Lower lobe of right lung (tissue), 2 donors: ENCODE data around the gene APLN. TPM values are rescaled to one million over a fixed set of nuclear protein-coding genes. Genes with fewer than 3 reads are reported as not detected.

Experiments
- ATAC-seq, 2 donors: fragments of 200-7000 bp; cut with Tn5 transposase; one replicate each; pipeline ENCODE4 v1.9.1; 2020 to 2022; ENCODE audit warnings: mild to moderate bottlenecking in 2 of 2, moderate library complexity in 2 of 2
- DNase-seq: peaks from one replicate; pipeline ENCODE4 v3.0.0-alpha.2; 2020
- H3K27ac ChIP-seq: fragments of 200-600 bp; one replicate; pipeline ENCODE4 v1.8.0; 2022
- H3K27me3 ChIP-seq: fragments of 200-600 bp; one replicate; pipeline ENCODE4 v1.8.0; 2022; ENCODE audit warnings: low read depth
- H3K36me3 ChIP-seq: fragments of 200-600 bp; one replicate; pipeline ENCODE4 v1.8.0; 2022; ENCODE audit warnings: mild to moderate bottlenecking
- H3K4me1 ChIP-seq: fragments of 200-600 bp; one replicate; pipeline ENCODE4 v1.8.0; 2022
- H3K4me3 ChIP-seq: fragments of 200-600 bp; one replicate; pipeline ENCODE4 v1.8.0; 2022; ENCODE audit warnings: mild to moderate bottlenecking
- H3K9me3 ChIP-seq: fragments of 200-600 bp; one replicate; pipeline ENCODE4 v1.8.0; 2022
- CTCF ChIP-seq: fragments of 200-600 bp; IDR thresholded peaks from one replicate; pipeline ENCODE4 v1.8.0; 2022; ENCODE audit warnings: antibody characterized with exemption, mild to moderate bottlenecking
- intact Hi-C: fragments of 100-400 bp; cut with DNase I; formaldehyde crosslinking; loops from one replicate; pipeline ENCODE4 v1.11.0; 2022
- long read RNA-seq: library from polyadenylated mRNA; unstranded; transcript quantifications from one replicate; pipeline ENCODE4 v2.0.0, GENCODE V29; 2021
- total RNA-seq: library from RNA; stranded (reverse); fragmentation: NEBNext Ultra II Directional; extraction: Animal tissue kit (Norgen Biotek cat#: 25700); gene quantifications from one replicate; pipeline ENCODE4 v1.2.1, GENCODE V29; 2021
- donor health status: DM: no; HTN: yes; CAD: no; lungs with severe emphysema.

Gene APLN
- 4.2 TPM for total RNA-seq
- long read RNA-seq, partial matches to known transcripts: 9 of 10 reads
- long read RNA-seq, other reads (novel, unspliced or antisense): 1 of 10 reads

- Histone ChIP-seq H3K9me3 (no peaks in the 10 kb centered on the region), H3K4me1 (peaks cover 6% of the 10 kb centered on the region), H3K36me3 (no peaks in the 10 kb centered on the region), H3K4me3 (peak within 1 kb of the TSS; percentile 52), H3K27ac (no peak within 1 kb of the TSS), H3K27me3 (no peaks in the 10 kb centered on the region)
- no peak for TF ChIP-seq CTCF
- peak; percentile 70 for ATAC-seq
- intact Hi-C loops: loop anchor here (10.0 kb wide), 1 partner anchor 60 kb away; no protein-coding TSS in a partner anchor
- peak; percentile 51 for DNase-seq
These were observed at the start of gene APLN for GRCh38 chrX:129654652-129655546. Gene APLN, minus strand, starts transcription at chrX:129654956. Its CDS starts 326 bp downstream, at chrX:129654630.

GRCh38 chrX:129704491-129704890 is 49.7 kb upstream of the APLN start:
- intact Hi-C loops: no loop called here
- DNase-seq (no peak), ATAC-seq (no peak)
- no peak overlapping the region for H3K4me3 ChIP-seq
- H3K27me3 ChIP-seq: no peaks in the 10 kb centered on the region
- TF ChIP-seq CTCF: no peak
- H3K36me3 ChIP-seq: no peaks in the 10 kb centered on the region
- H3K4me1 ChIP-seq: no peaks in the 10 kb centered on the region
- H3K9me3 ChIP-seq: no peaks in the 10 kb centered on the region
- no peak overlapping the region for H3K27ac ChIP-seq

- ATAC-seq (peak; percentile 37 to 43), DNase-seq (no peak)
- Histone ChIP-seq H3K27ac (no peak overlapping the region), H3K4me1 (no peaks in the 10 kb centered on the region), H3K36me3 (no peaks in the 10 kb centered on the region), H3K9me3 (no peaks in the 10 kb centered on the region), H3K4me3 (no peak overlapping the region), H3K27me3 (no peaks in the 10 kb centered on the region)
- intact Hi-C loops: no loop called here
- TF ChIP-seq CTCF: no peak
These were observed 46.9 kb upstream of the APLN start for GRCh38 chrX:129701624-129702069.

GRCh38 chrX:129700536-129700935 is 45.8 kb upstream of the APLN start:
- no peak for TF ChIP-seq CTCF
- ATAC-seq (no peak), DNase-seq (no peak)
- Histone ChIP-seq H3K9me3 (no peaks in the 10 kb centered on the region), H3K27me3 (no peaks in the 10 kb centered on the region), H3K36me3 (no peaks in the 10 kb centered on the region), H3K4me1 (no peaks in the 10 kb centered on the region), H3K4me3 (no peak overlapping the region), H3K27ac (no peak overlapping the region)
- intact Hi-C loops: no loop called here

GRCh38 chrX:129698150-129698549 is 43.4 kb upstream of the APLN start:
- intact Hi-C loops: no loop called here

More at GRCh38 chrX:129698150-129698549, 43.4 kb upstream of the APLN start:
- DNase-seq: no peak
- H3K27me3 ChIP-seq: no peaks in the 10 kb centered on the region
- no peaks in the 10 kb centered on the region for H3K4me1 ChIP-seq
- no peaks in the 10 kb centered on the region for H3K36me3 ChIP-seq
- no peaks in the 10 kb centered on the region for H3K9me3 ChIP-seq
- no peak overlapping the region for H3K27ac ChIP-seq
- ATAC-seq: no peak
- no peak for TF ChIP-seq CTCF
- no peak overlapping the region for H3K4me3 ChIP-seq
